K562 (cell line): ENCODE measurements around the gene STAT6. TPM values are rescaled to one million over a fixed set of nuclear protein-coding genes. Genes with fewer than 3 reads are reported as not detected.
A peak's percentile ranks its signal among the peaks of the same experiment; 100 is the strongest.

Source experiments
- ATAC-seq: fragments of 200-7000 bp; cut with Tn5 transposase; 3 replicates; pipeline ENCODE4 v1.9.1; 2020; ENCODE audit warnings: moderate library complexity
- BruUV-seq: library from RNA; stranded (reverse); fragments of 400-500 nt; replicated peaks from 2 replicates; lab custom pipeline; 2021; lab: Mats Ljungman, UMichigan
- CTCF ChIA-PET: fragments of 300-600 bp; formaldehyde crosslinking; extraction: SDS; loops from one replicate; lab custom pipeline; 2021; ENCODE audit warnings: low intra/inter-chr PET ratio; lab: Yijun Ruan, JAX
- POLR2A ChIA-PET: fragments of 300-600, 350-650 bp; sonication (Branson Sonifier 250); formaldehyde crosslinking; extraction: SDS; loops from one replicate; lab custom pipeline; 2021; ENCODE audit warnings: antibody characterized with exemption, inconsistent platforms; lab: Yijun Ruan, JAX
- DNase-seq, 4 experiments: peaks; one replicate each; pipeline versions ENCODE4 v3.0.0 to v3.0.0-alpha.2; 2011 to 2018; ENCODE audit warnings: low spot score in 3 of 4, mixed read lengths in 3 of 4; ENCODE audit errors: extremely low read depth in 1 of 4
- FAIRE-seq: peaks from 2 replicates; lab custom pipeline; 2011; peaks lifted over from hg19 to GRCh38; lab: Jason Lieb, UNC
- H2AFZ ChIP-seq: 2 replicates; pipeline ENCODE4 v1.6.0; 2011; ENCODE audit warnings: low read depth, low read length, control low read depth, inconsistent platforms
- H3K27ac ChIP-seq: fragments of 200-600 bp; 3 replicates; pipeline ENCODE4 v1.8.0; 2011; ENCODE audit warnings: low read depth, mild to moderate bottlenecking, control low read depth, inconsistent platforms, low read length, moderate library complexity, mixed read lengths; ENCODE audit errors: extremely low read depth
- H3K27me3 ChIP-seq, 2 experiments: fragments of 300-600 bp in 1 of 2; 2 replicates in 1 of 2; 3 replicates in 1 of 2; pipeline versions ENCODE4 v1.6.0 to v1.8.0; 2011; ENCODE audit warnings: inconsistent platforms in 2 of 2, low read length in 2 of 2, mild to moderate bottlenecking in 1 of 2, mixed read lengths in 1 of 2, moderate library complexity in 1 of 2; ENCODE audit not compliant: control insufficient read depth in 2 of 2, insufficient read depth in 2 of 2
- H3K36me3 ChIP-seq: fragments of 300-600 bp; 3 replicates; pipeline ENCODE4 v1.8.0; 2011; ENCODE audit warnings: mild to moderate bottlenecking, low read length, inconsistent platforms; ENCODE audit not compliant: control insufficient read depth, insufficient read depth
- H3K4me1 ChIP-seq, 2 experiments: fragments of 200-600 bp in 1 of 2; replicated peaks in 1 of 2; 2 replicates in 1 of 2; 3 replicates in 1 of 2; pipeline versions ENCODE4 v1.5.1 to v1.8.0; 2011; ENCODE audit warnings: inconsistent platforms in 2 of 2, low read length in 2 of 2, mild to moderate bottlenecking in 1 of 2, mixed read lengths in 1 of 2, moderate library complexity in 1 of 2; ENCODE audit not compliant: control insufficient read depth in 2 of 2, insufficient read depth in 2 of 2
- H3K4me2 ChIP-seq: 2 replicates; pipeline ENCODE4 v1.6.1; 2011; ENCODE audit warnings: low read length, control low read depth, inconsistent platforms, mixed read lengths; ENCODE audit not compliant: insufficient read depth
- H3K4me3 ChIP-seq: fragments of 200-600 bp; sonication (generic), shearing (Covaris generic); 2 replicates; pipeline ENCODE4 v1.5.1; 2016; ENCODE audit warnings: control low read depth, inconsistent platforms
- H3K79me2 ChIP-seq: fragments of 200-600 bp; 3 replicates; pipeline ENCODE4 v1.8.0; 2011; ENCODE audit warnings: low read length, inconsistent platforms; ENCODE audit not compliant: control insufficient read depth, insufficient read depth
- H3K9ac ChIP-seq, 2 experiments: 2 replicates each; pipeline versions ENCODE4 v1.6.0 to v1.6.1; 2011; ENCODE audit warnings: low read depth in 2 of 2, low read length in 2 of 2, control low read depth in 1 of 2, inconsistent platforms in 1 of 2, mild to moderate bottlenecking in 1 of 2, mixed read lengths in 1 of 2; ENCODE audit not compliant: insufficient read depth in 1 of 2
- H3K9me1 ChIP-seq: one replicate; pipeline ENCODE4 v1.6.0; 2011; ENCODE audit warnings: inconsistent platforms, mild to moderate bottlenecking, low read length, moderate library complexity; ENCODE audit not compliant: control insufficient read depth, insufficient read depth
- H3K9me3 ChIP-seq: replicated peaks from 2 replicates; pipeline ENCODE4 v1.5.1; 2011; ENCODE audit warnings: low read depth, low read length, inconsistent platforms; ENCODE audit not compliant: control insufficient read depth, insufficient read depth
- H4K20me1 ChIP-seq: replicated peaks from 2 replicates; pipeline ENCODE4 v1.6.1; 2011; ENCODE audit warnings: low read length, inconsistent platforms, mixed read lengths; ENCODE audit not compliant: control insufficient read depth, insufficient read depth
- CEBPB ChIP-seq: fragments of 450-650 bp; IDR thresholded peaks from 2 replicates; pipeline ENCODE4 v1.6.1; 2016; ENCODE audit warnings: missing genetic modification characterization, missing compliant biosample characterization
- EGR1 ChIP-seq: fragments of 450-650 bp; conservative IDR thresholded peaks from 2 replicates; pipeline ENCODE4 v1.6.1; 2017; ENCODE audit warnings: mild to moderate bottlenecking
- EHMT2 ChIP-seq: fragments of 450-650 bp; IDR thresholded peaks from 2 replicates; pipeline ENCODE4 v1.6.1; 2018; ENCODE audit warnings: antibody characterized with exemption
- POLR2A ChIP-seq: fragments of 450-650 bp; conservative IDR thresholded peaks from 2 replicates; pipeline ENCODE4 v1.6.1; 2016
- SMARCC2 ChIP-seq: fragments of 450-650 bp; IDR thresholded peaks from 2 replicates; pipeline ENCODE4 v1.6.1; 2017; ENCODE audit warnings: antibody characterized with exemption, moderate library complexity, mild to moderate bottlenecking, low read depth
- ZC3H4 ChIP-seq: sonication (generic); formaldehyde crosslinking; IDR thresholded peaks from 2 replicates; pipeline ENCODE4 v1.9.0; 2021; ENCODE audit warnings: missing genetic modification reagents, borderline replicate concordance
- WGBS: fragments of 100-300 bp; shearing (Covaris generic); methylation state at CpG from one replicate; pipeline ENCODE4 v1.1.6; 2016; ENCODE audit warnings: low coverage, mixed read lengths; ENCODE audit not compliant: insufficient coverage; ENCODE audit errors: missing lambda C conversion rate; 5-methylcytosine and 5-hydroxymethylcytosine counted together
- in situ Hi-C: fragments of 300-500 bp; cut with MboI; formaldehyde crosslinking; loops from 4 replicates; pipeline ENCODE4 v1.15.0; 2018; ENCODE audit warnings: inconsistent platforms, mixed read lengths
- intact Hi-C: fragments of 100-400 bp; cut with micrococcal nuclease; formaldehyde crosslinking; loops from 2 replicates; pipeline ENCODE4 v1.14.2; 2022
- polyA plus RNA-seq, 8 experiments: library from polyadenylated mRNA; depleted of rRNA in 4 of 8; stranded (reverse) in 5 of 8; unstranded in 3 of 8; fragments of >200 nt; fragmentation: Nextera tagmentation in 2 of 8; fragmentation: Illumina TruSeq in 1 of 8; extraction: Ambion mirVana in 2 of 8; extraction: Trizol in 1 of 8; gene quantifications; 2 replicates each; pipeline versions ENCODE4 v1.2.1 to v1.2.3, GENCODE V29; 2011 to 2014; ENCODE audit warnings: inconsistent platforms in 1 of 8, missing spikeins in 1 of 8
- total RNA-seq, 7 experiments: library from RNA; depleted of rRNA in 6 of 7; stranded (reverse); fragments of >200 nt in 6 of 7; fragmentation: Illumina TruSeq in 2 of 7; extraction: Trizol in 2 of 7; gene quantifications; 2 replicates each; pipeline versions ENCODE4 v1.2.1 to v1.2.3, GENCODE V29; 2011 to 2021; ENCODE audit warnings: low replicate concordance in 1 of 7
- TF ChIP-seq, protein P1 (sequence below): fragments of 250-450 bp; sonication (Bioruptor Pico); IDR thresholded peaks from 2 replicates; pipeline ENCODE4 v1.5.1; 2021; ENCODE audit warnings: mild to moderate bottlenecking
- TF ChIP-seq, protein P2 (sequence below), 2 experiments: fragments of 450-650 bp; formaldehyde crosslinking in 1 of 2; IDR thresholded peaks; 2 replicates each; pipeline versions ENCODE4 v1.4.0 to v1.6.1; 2014 to 2020; ENCODE audit warnings: mild to moderate bottlenecking in 2 of 2, borderline replicate concordance in 1 of 2, low read depth in 1 of 2

The STAT6 gene
- total and polyA plus RNA-seq, 9 of the 15 experiments (the other 6 are each of a cell fraction or from before 2014, with no cell fraction given), result 2.4 to 49.5 (median 26.5) TPM

DNA sequence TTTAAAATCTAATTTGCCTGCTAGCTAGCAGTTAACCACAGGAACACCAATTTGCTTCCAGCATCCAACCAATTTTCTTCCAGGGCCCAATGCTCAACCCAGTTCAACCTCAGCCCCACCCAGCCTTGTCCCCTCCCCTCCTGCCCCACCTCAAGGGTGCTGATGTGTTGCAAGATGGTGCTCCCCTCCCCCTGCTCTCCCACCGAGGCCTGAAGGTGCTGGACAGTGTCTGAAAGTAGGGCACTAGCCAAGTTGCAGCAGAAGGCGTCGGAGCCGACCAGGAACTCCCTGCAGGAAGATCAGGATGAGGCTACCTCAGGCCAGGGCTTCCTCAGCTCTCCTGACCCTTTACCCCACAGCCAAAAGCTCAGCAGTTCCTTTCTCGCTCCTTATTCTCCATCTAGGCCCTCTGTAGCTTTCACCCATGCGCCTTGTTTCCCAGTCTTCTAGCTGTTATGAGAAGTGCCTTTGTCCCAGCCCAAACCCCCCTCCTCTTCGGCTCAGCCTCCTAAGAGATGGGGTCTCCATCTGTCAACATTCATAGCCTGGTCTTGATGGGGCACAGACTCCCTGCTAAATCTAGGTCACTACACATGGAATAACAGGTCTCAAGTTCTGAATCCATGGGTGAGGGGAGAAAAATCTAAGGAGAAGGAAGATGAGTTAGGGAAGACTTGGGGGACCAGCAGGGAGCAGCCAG, 3.6 kb downstream of the STAT6 start:
- H3K9ac ChIP-seq, result peak overlapping the region in 1 of 2 experiments; percentile 58; a peak in 1 of 4 replicates
- H3K27ac ChIP-seq, result no peak overlapping the region
- ChIA-PET CTCF (no interaction called here), POLR2A (interaction anchor here (0.7 to 2.3 kb wide), 3 partner anchors 17 to 29 kb away, joined by 3 to 7 read pairs (median 4); no protein-coding TSS in a partner anchor)
- intact Hi-C loops (no loop called here), in situ Hi-C loops (no loop called here)
- no peak overlapping the region for H3K4me3 ChIP-seq
- no peak overlapping the region for H3K4me2 ChIP-seq
- FAIRE-seq (peak; percentile 35), ATAC-seq (no peak), DNase-seq (peak in 3 of 4 experiments; percentile 25 to 44 (median 32))
- no peaks in the 10 kb centered on the region for H3K9me1 ChIP-seq
- peaks cover 36% of the 10 kb centered on the region for H3K36me3 ChIP-seq
- no peak overlapping the region for H2AFZ ChIP-seq
- no peaks in the 10 kb centered on the region for H3K9me3 ChIP-seq
- WGBS, result 63% methylated on average over 7 of the region's 7 CpGs
- H4K20me1 ChIP-seq, result no peaks in the 10 kb centered on the region
- H3K27me3 ChIP-seq, result no peaks in the 10 kb centered on the region
- H3K4me1 ChIP-seq, result peaks cover 26 to 61% of the 10 kb centered on the region in 2 experiments
- H3K79me2 ChIP-seq, result peaks cover 12% of the 10 kb centered on the region; the same call in 2 of the 3 replicates
- BruUV-seq, result no TSS peak
- TF ChIP-seq, protein P1, sequence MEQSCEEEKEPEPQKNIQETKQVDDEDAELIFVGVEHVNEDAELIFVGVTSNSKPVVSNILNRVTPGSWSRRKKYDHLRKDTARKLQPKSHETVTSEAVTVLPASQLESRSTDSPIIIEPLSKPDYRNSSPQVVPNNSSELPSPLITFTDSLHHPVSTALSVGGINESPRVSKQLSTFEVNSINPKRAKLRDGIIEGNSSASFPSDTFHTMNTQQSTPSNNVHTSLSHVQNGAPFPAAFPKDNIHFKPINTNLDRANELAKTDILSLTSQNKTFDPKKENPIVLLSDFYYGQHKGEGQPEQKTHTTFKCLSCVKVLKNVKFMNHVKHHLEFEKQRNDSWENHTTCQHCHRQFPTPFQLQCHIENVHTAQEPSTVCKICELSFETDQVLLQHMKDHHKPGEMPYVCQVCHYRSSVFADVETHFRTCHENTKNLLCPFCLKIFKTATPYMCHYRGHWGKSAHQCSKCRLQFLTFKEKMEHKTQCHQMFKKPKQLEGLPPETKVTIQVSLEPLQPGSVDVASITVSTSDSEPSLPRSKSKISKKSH, result no peak
- TF ChIP-seq POLR2A (no peak), EHMT2 (0 out of 2 replicates have a peak, but pooled peaks have one; percentile 38), EGR1 (no peak), ZC3H4 (CRISPR knock-in tag) (no peak), SMARCC2 (no peak), CEBPB (tag) (0 out of 2 replicates have a peak, but pooled peaks have one; percentile 26)
- TF ChIP-seq, protein P2, sequence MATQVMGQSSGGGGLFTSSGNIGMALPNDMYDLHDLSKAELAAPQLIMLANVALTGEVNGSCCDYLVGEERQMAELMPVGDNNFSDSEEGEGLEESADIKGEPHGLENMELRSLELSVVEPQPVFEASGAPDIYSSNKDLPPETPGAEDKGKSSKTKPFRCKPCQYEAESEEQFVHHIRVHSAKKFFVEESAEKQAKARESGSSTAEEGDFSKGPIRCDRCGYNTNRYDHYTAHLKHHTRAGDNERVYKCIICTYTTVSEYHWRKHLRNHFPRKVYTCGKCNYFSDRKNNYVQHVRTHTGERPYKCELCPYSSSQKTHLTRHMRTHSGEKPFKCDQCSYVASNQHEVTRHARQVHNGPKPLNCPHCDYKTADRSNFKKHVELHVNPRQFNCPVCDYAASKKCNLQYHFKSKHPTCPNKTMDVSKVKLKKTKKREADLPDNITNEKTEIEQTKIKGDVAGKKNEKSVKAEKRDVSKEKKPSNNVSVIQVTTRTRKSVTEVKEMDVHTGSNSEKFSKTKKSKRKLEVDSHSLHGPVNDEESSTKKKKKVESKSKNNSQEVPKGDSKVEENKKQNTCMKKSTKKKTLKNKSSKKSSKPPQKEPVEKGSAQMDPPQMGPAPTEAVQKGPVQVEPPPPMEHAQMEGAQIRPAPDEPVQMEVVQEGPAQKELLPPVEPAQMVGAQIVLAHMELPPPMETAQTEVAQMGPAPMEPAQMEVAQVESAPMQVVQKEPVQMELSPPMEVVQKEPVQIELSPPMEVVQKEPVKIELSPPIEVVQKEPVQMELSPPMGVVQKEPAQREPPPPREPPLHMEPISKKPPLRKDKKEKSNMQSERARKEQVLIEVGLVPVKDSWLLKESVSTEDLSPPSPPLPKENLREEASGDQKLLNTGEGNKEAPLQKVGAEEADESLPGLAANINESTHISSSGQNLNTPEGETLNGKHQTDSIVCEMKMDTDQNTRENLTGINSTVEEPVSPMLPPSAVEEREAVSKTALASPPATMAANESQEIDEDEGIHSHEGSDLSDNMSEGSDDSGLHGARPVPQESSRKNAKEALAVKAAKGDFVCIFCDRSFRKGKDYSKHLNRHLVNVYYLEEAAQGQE (IDR thresholded peaks at IDR 0.05; ENCODE audit: borderline replicate concordance), result peak; percentile 52
- TF ChIP-seq, protein P2 (CRISPR knock-in tag; IDR thresholded peaks at IDR 0.05; ENCODE audit: low read depth), result no peak
